Measurements from ENCODE around the gene RBKS.
"Not testable (repeated sequence)": the region's sequence is repeated elsewhere in the genome, so short reads cannot be mapped to it uniquely, and the experiment has no call there.

RBKS gene

GRCh38 chr2:27869763-27870162 lies 20.4 kb downstream of the RBKS start:
- no peak for DNase-seq

GRCh38 chr2:27866237-27866636 lies 23.9 kb downstream of the RBKS start:
- DNase-seq, result no peak

GRCh38 chr2:27863955-27864354 lies 26.2 kb downstream of the RBKS start:
- not testable (repeated sequence) for DNase-seq

- DNase-seq, result no peak
These were observed 27.0 kb downstream of the RBKS start for GRCh38 chr2:27863146-27863545.

GRCh38 chr2:27860111-27860510 lies 30.1 kb downstream of the RBKS start:
- DNase-seq, result no peak

GRCh38 chr2:27857417-27858172 lies 32.6 kb downstream of the RBKS start:
- no peak for DNase-seq

GRCh38 chr2:27856956-27857355 lies 33.2 kb downstream of the RBKS start:
- no peak for DNase-seq

- DNase-seq, result no peak
These were observed 33.8 kb downstream of the RBKS start for GRCh38 chr2:27856386-27856785.

- no peak for DNase-seq
These were observed 34.7 kb downstream of the RBKS start for GRCh38 chr2:27855476-27855875.

- DNase-seq, result no peak
These were observed 35.8 kb downstream of the RBKS start for GRCh38 chr2:27854229-27854862.

GRCh38 chr2:27852691-27853090 lies 37.5 kb downstream of the RBKS start:
- no peak for DNase-seq

GRCh38 chr2:27849558-27850205 lies 40.5 kb downstream of the RBKS start:
- DNase-seq, result no peak

GRCh38 chr2:27847333-27847732 lies 42.9 kb downstream of the RBKS start:
- DNase-seq, result no peak

GRCh38 chr2:27844821-27845255 lies 45.3 kb downstream of the RBKS start:
- DNase-seq, result no peak

- DNase-seq, result no peak
These were observed 46.2 kb downstream of the RBKS start for GRCh38 chr2:27843992-27844391.

GRCh38 chr2:27842894-27843293 lies 47.3 kb downstream of the RBKS start:
- DNase-seq, result no peak

GRCh38 chr2:27839022-27839618 lies 51.1 kb downstream of the RBKS start:
- DNase-seq, result no peak

GRCh38 chr2:27838502-27838901 lies 51.7 kb downstream of the RBKS start:
- DNase-seq, result no peak

GRCh38 chr2:27833931-27834330 lies 56.3 kb downstream of the RBKS start:
- DNase-seq, result no peak

- no peak for DNase-seq
These were observed 57.8 kb downstream of the RBKS start for GRCh38 chr2:27832396-27832795.

GRCh38 chr2:27831279-27832050 lies 58.7 kb downstream of the RBKS start:
- no peak for DNase-seq

GRCh38 chr2:27830656-27831055 lies 59.5 kb downstream of the RBKS start:
- DNase-seq, result no peak

GRCh38 chr2:27829791-27830190 lies 60.4 kb downstream of the RBKS start:
- no peak for DNase-seq

Data from CD4-positive, alpha-beta T cell treated with Interleukin-21 for 1 hour (primary cell).